Measurements from ENCODE around the gene KMT5B.
"Not testable (repeated sequence)": the region's sequence is repeated elsewhere in the genome, so short reads cannot be mapped to it uniquely, and the experiment has no call there.

The KMT5B gene

GRCh38 chr11:68251765-68252164, 38.7 kb upstream of the KMT5B start:
- Histone ChIP-seq H3K4me1 (ENCODE audit: control insufficient read depth, insufficient read depth, low read length) (peaks cover 16% of the 10 kb centered on the region), H3K27me3 (replicated peaks; ENCODE audit: control insufficient read depth, insufficient read depth, low read length) (no peaks in the 10 kb centered on the region), H3K36me3 (ENCODE audit: control insufficient read depth, insufficient read depth, low read length, severe bottlenecking) (no peaks in the 10 kb centered on the region)

GRCh38 chr11:68244912-68245311, 31.8 kb upstream of the KMT5B start:
- DNase-seq (ENCODE audit: low read depth); H3K27me3 ChIP-seq (replicated peaks; ENCODE audit: control insufficient read depth, insufficient read depth, low read length); H3K4me1 ChIP-seq (ENCODE audit: control insufficient read depth, insufficient read depth, low read length); H3K9ac ChIP-seq (ENCODE audit: low read length); H3K9me3 ChIP-seq (ENCODE audit: control insufficient read depth, low read length); H3K36me3 ChIP-seq (ENCODE audit: control insufficient read depth, insufficient read depth, low read length, severe bottlenecking); H3K4me3 ChIP-seq (ENCODE audit: low read length): not testable (repeated sequence)

More at GRCh38 chr11:68251765-68252164, 38.7 kb upstream of the KMT5B start:
- H3K4me3 ChIP-seq (ENCODE audit: low read length): no peak overlapping the region
- H3K9me3 ChIP-seq (ENCODE audit: control insufficient read depth, low read length): no peaks in the 10 kb centered on the region
- no peak overlapping the region for H3K9ac ChIP-seq (ENCODE audit: low read length)
- DNase-seq (ENCODE audit: low read depth): no peak

GRCh38 chr11:68243847-68244246, 30.8 kb upstream of the KMT5B start:
- H3K27me3 ChIP-seq (replicated peaks; ENCODE audit: control insufficient read depth, insufficient read depth, low read length); DNase-seq (ENCODE audit: low read depth); H3K9me3 ChIP-seq (ENCODE audit: control insufficient read depth, low read length); H3K4me1 ChIP-seq (ENCODE audit: control insufficient read depth, insufficient read depth, low read length); H3K36me3 ChIP-seq (ENCODE audit: control insufficient read depth, insufficient read depth, low read length, severe bottlenecking); H3K4me3 ChIP-seq (ENCODE audit: low read length); H3K9ac ChIP-seq (ENCODE audit: low read length): not testable (repeated sequence)

GRCh38 chr11:68242616-68243015, 29.5 kb upstream of the KMT5B start:
- H3K4me3 ChIP-seq (ENCODE audit: low read length): no peak overlapping the region
- H3K9me3 ChIP-seq (ENCODE audit: control insufficient read depth, low read length): peaks cover 4% of the 10 kb centered on the region
- DNase-seq (ENCODE audit: low read depth): no peak
- H3K27me3 ChIP-seq (replicated peaks; ENCODE audit: control insufficient read depth, insufficient read depth, low read length): peaks cover 3% of the 10 kb centered on the region
- no peak overlapping the region for H3K9ac ChIP-seq (ENCODE audit: low read length)
- H3K4me1 ChIP-seq (ENCODE audit: control insufficient read depth, insufficient read depth, low read length): no peaks in the 10 kb centered on the region
- no peaks in the 10 kb centered on the region for H3K36me3 ChIP-seq (ENCODE audit: control insufficient read depth, insufficient read depth, low read length, severe bottlenecking)

- no peaks in the 10 kb centered on the region for H3K36me3 ChIP-seq (ENCODE audit: control insufficient read depth, insufficient read depth, low read length, severe bottlenecking)
- no peaks in the 10 kb centered on the region for H3K4me1 ChIP-seq (ENCODE audit: control insufficient read depth, insufficient read depth, low read length)
- no peak overlapping the region for H3K4me3 ChIP-seq (ENCODE audit: low read length)
- DNase-seq (ENCODE audit: low read depth): no peak
- peaks cover 21% of the 10 kb centered on the region for H3K27me3 ChIP-seq (replicated peaks; ENCODE audit: control insufficient read depth, insufficient read depth, low read length)
- no peak overlapping the region for H3K9ac ChIP-seq (ENCODE audit: low read length)
- H3K9me3 ChIP-seq (ENCODE audit: control insufficient read depth, low read length): no peaks in the 10 kb centered on the region
These were observed 18.5 kb upstream of the KMT5B start for GRCh38 chr11:68231621-68232020.

- no peaks in the 10 kb centered on the region for H3K4me1 ChIP-seq (ENCODE audit: control insufficient read depth, insufficient read depth, low read length)
- H3K36me3 ChIP-seq (ENCODE audit: control insufficient read depth, insufficient read depth, low read length, severe bottlenecking): no peaks in the 10 kb centered on the region
- DNase-seq (ENCODE audit: low read depth): no peak
- peaks cover 30% of the 10 kb centered on the region for H3K27me3 ChIP-seq (replicated peaks; ENCODE audit: control insufficient read depth, insufficient read depth, low read length)
- no peak overlapping the region for H3K4me3 ChIP-seq (ENCODE audit: low read length)
- H3K9me3 ChIP-seq (ENCODE audit: control insufficient read depth, low read length): peaks cover 3% of the 10 kb centered on the region
- H3K9ac ChIP-seq (ENCODE audit: low read length): no peak overlapping the region
These were observed 16.5 kb upstream of the KMT5B start for GRCh38 chr11:68229601-68230000.

GRCh38 chr11:68226421-68226820, 13.3 kb upstream of the KMT5B start:
- no peaks in the 10 kb centered on the region for H3K4me1 ChIP-seq (ENCODE audit: control insufficient read depth, insufficient read depth, low read length)
- no peak for DNase-seq (ENCODE audit: low read depth)
- H3K36me3 ChIP-seq (ENCODE audit: control insufficient read depth, insufficient read depth, low read length, severe bottlenecking): no peaks in the 10 kb centered on the region
- peaks cover 22% of the 10 kb centered on the region for H3K27me3 ChIP-seq (replicated peaks; ENCODE audit: control insufficient read depth, insufficient read depth, low read length)
- H3K4me3 ChIP-seq (ENCODE audit: low read length): no peak overlapping the region
- no peak overlapping the region for H3K9ac ChIP-seq (ENCODE audit: low read length)
- peaks cover 3% of the 10 kb centered on the region for H3K9me3 ChIP-seq (ENCODE audit: control insufficient read depth, low read length)

GRCh38 chr11:68224606-68225005, 11.5 kb upstream of the KMT5B start:
- Histone ChIP-seq H3K9me3 (ENCODE audit: control insufficient read depth, low read length) (peaks cover 3% of the 10 kb centered on the region), H3K4me3 (ENCODE audit: low read length) (no peak overlapping the region), H3K4me1 (ENCODE audit: control insufficient read depth, insufficient read depth, low read length) (no peaks in the 10 kb centered on the region), H3K27me3 (replicated peaks; ENCODE audit: control insufficient read depth, insufficient read depth, low read length) (peaks cover 26% of the 10 kb centered on the region), H3K36me3 (ENCODE audit: control insufficient read depth, insufficient read depth, low read length, severe bottlenecking) (no peaks in the 10 kb centered on the region), H3K9ac (ENCODE audit: low read length) (no peak overlapping the region)
- no peak for DNase-seq (ENCODE audit: low read depth)

- H3K4me3 ChIP-seq (ENCODE audit: low read length): no peak overlapping the region
- H3K27me3 ChIP-seq (replicated peaks; ENCODE audit: control insufficient read depth, insufficient read depth, low read length): peaks cover 30% of the 10 kb centered on the region
- H3K4me1 ChIP-seq (ENCODE audit: control insufficient read depth, insufficient read depth, low read length): no peaks in the 10 kb centered on the region
- H3K9ac ChIP-seq (ENCODE audit: low read length): no peak overlapping the region
- no peak for DNase-seq (ENCODE audit: low read depth)
- H3K36me3 ChIP-seq (ENCODE audit: control insufficient read depth, insufficient read depth, low read length, severe bottlenecking): no peaks in the 10 kb centered on the region
- H3K9me3 ChIP-seq (ENCODE audit: control insufficient read depth, low read length): peaks cover 3% of the 10 kb centered on the region
These were observed 10.2 kb upstream of the KMT5B start for GRCh38 chr11:68223275-68223674.

GRCh38 chr11:68221406-68221805, 8.3 kb upstream of the KMT5B start:
- Histone ChIP-seq H3K36me3 (ENCODE audit: control insufficient read depth, insufficient read depth, low read length, severe bottlenecking) (no peaks in the 10 kb centered on the region), H3K9ac (ENCODE audit: low read length) (no peak overlapping the region), H3K27me3 (replicated peaks; ENCODE audit: control insufficient read depth, insufficient read depth, low read length) (peaks cover 34% of the 10 kb centered on the region), H3K4me3 (ENCODE audit: low read length) (no peak overlapping the region), H3K4me1 (ENCODE audit: control insufficient read depth, insufficient read depth, low read length) (no peaks in the 10 kb centered on the region), H3K9me3 (ENCODE audit: control insufficient read depth, low read length) (peaks cover 3% of the 10 kb centered on the region)
- no peak for DNase-seq (ENCODE audit: low read depth)

GRCh38 chr11:68216171-68216938, 3.3 kb upstream of the KMT5B start:
- Histone ChIP-seq H3K36me3 (ENCODE audit: control insufficient read depth, insufficient read depth, low read length, severe bottlenecking) (no peaks in the 10 kb centered on the region), H3K27me3 (replicated peaks; ENCODE audit: control insufficient read depth, insufficient read depth, low read length) (peaks cover 17% of the 10 kb centered on the region)
- DNase-seq (ENCODE audit: low read depth): no peak

More at GRCh38 chr11:68216171-68216938, 3.3 kb upstream of the KMT5B start:
- Histone ChIP-seq H3K9ac (ENCODE audit: low read length) (no peak overlapping the region), H3K9me3 (ENCODE audit: control insufficient read depth, low read length) (no peaks in the 10 kb centered on the region), H3K4me3 (ENCODE audit: low read length) (no peak overlapping the region), H3K4me1 (ENCODE audit: control insufficient read depth, insufficient read depth, low read length) (peaks cover 14% of the 10 kb centered on the region)

All from adipocyte (in vitro differentiated cells).